NCI-H526 treated with DMSO at 0.1 percent for 48 hours (cell line): ENCODE measurements around the gene AUH.

Experiments used
- DNase-seq: peaks from one replicate; lab custom pipeline; 2025; lab: John Stamatoyannopoulos, UW

AUH gene

DNA sequence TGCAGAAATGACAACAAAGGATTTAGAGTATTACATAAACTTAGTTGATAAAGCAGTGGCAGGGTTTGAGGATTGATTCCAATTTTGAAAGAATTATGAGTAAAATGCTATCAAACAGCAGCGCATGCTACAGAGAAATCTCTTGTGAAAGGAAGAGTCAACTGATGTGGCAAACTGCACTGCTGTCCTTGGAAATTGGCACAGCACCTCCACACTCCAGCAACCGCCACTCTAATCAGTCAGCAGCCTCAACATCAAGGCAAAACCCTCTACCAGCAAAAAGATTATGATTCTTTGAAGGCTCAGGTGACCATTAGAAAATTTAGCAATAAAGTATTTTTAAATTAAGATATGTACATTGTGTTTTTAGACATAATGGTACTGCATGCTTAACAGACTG is 66.4 kb downstream of the AUH start:
- no peak for DNase-seq

DNA sequence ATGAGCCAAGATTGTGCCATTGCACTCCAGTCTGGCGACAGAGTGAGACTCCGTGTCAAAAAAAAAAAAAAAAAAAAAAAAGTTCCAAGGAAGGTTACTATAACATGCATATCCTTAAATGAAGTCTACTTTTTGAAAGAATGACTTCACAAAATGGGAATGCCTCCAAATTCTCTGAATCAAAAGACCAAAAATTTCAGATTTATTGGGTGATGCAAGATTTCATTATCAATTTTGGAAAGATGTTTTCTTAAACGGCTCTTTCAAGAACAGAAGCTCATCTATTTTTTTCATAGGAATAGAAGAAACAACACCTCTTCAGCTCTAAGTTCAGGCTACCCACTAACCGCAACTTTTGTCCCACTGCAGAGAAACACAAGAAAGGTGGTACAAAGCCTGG is 69.9 kb downstream of the AUH start:
- DNase-seq = no peak

- DNase-seq = no peak
These were observed 72.5 kb downstream of the AUH start for GRCh38 chr9:91289244-91289643.

GRCh38 chr9:91285729-91286353 is 75.9 kb downstream of the AUH start:
- no peak for DNase-seq

DNA sequence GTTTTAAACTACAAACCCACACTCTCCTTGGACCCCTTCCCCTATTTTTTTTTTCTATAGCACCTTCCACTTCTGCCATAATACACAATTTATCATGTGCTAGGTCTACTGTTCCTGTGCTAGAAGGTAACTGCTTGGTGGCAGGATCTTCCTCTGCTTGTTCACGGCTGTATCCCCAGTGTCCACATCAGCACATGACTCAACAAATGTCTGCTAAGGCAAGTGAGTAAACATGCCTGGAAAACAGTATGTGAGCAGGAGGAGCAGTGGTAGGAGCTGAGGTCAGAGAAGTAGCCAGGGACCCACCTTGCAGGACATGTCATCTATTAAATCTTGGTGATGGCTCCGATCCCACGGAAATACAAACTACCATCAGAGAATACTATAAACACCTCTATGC is 79.4 kb downstream of the AUH start:
- DNase-seq = no peak

GRCh38 chr9:91279296-91280204 is 82.2 kb downstream of the AUH start:
- DNase-seq = no peak

DNA sequence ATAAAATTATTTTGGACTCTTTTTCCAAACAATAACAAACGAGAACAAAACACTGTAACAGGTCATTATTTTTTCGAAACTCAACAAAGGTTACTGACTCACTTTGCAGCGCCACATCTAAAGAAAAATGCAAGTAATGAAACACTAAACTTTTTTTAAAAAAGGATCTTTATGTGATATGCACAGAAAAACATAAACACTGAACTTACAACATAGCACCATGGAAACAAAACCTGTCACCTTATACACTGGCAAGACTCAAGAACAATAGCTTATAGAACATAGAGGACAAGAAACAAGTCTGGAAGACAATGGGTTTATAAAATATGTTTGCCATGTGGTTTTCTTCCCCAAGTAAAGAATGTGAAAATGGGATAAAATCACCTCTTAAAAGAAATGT is 85.2 kb downstream of the AUH start:
- no peak for DNase-seq

- no peak for DNase-seq
These were observed 86.1 kb downstream of the AUH start for GRCh38 chr9:91275655-91276054.

DNA sequence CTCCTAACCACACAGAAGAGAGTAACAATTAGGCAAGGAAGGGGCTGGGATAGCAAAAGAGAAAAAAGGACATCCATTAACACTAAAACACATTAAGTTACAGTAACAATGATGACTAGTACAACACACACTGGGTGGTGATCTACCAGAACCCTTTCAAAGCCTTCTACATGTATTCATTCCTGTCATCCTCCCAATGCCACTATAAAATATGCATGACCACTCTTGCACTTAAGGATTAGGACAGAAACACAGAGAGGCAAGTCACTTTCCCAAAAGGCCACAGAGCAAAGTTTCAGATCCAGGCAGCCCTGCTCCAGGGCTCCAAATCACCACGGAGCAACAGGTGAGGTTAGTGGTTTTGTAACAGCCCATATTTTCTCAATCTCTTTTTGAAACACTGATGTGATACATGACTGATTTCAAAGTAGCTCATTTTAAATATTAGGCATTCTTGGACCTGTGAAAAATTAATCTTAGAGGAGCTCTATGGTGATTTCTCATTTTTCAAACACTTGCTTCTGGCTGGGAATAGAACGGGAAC is 86.7 kb downstream of the AUH start:
- no peak for DNase-seq

DNA sequence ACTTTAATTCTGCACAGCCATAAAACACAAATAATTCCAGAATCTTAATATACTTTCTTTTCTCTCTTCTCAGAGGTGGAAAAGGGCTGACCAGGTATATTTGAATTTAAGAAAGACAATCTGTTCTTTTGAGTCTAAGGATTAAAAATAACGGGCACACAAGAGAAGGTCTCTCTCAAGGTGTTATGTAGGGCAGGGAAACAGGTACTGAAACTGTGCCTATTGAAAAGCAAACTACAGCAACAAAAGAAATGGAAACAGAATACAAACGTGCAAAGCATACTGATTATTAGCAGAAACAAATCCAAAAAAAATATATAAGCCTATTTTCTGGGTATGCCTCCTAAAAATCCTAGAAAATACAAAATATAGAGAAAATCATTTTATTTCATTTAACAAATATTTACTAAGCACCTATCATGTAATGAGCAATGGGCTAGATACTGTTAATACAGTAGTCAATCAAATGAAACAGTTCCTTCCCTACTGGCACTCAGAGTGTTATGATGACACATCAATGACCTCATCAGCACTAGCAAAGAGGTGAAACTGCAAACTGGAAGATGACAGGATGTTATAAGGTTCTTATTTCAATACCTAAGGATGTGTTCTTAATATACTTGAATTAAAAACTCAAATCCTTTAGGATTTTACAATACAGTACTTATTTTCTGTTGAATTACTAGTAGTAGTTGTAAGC is 87.7 kb downstream of the AUH start:
- no peak for DNase-seq

DNA sequence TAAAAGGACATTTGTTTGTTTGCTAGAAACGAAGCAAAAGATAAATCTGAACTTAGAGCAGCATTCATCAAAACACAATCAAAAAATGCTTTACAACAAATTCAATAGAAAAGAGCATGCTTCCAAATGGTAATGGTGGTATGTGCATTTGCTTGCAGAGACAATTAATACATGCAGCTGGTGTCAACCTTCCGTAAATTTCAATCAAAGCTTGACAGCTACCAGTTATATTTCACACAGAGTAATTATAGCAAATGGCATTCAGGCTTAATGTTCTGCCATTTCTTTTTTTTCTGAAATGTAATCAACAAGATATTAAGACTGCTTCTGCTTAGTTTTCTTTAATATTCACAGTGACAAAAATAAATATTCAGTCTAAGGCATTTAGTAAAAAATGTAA is 90.6 kb downstream of the AUH start:
- DNase-seq = no peak

DNA sequence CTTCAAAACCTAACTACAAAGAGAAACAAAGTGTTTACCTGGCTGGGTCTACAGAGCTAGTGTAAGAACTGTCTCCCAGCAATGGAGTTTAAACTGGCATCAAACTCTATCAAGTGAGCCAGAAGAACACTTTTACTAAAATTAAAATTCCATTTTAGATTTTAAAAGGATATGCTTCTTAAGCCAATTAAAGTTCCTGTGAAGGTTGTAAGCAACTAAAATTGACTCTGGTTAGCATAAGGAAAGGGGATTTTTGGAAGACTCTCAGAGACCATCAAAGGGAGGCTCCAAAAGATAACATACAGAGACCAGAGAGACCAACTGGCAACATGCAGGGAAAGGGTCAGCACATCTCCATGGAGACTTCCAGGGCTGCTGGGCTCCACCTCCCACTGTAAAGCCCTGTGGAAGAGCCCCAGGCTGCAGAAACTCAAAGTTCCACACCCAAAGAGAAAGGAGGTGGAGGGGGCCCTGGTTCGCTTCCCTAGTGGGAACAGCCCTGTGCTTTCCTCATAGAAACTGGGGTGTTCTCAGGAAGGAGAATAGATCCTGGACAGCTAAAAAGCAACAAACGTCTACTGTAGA is 91.7 kb downstream of the AUH start:
- no peak for DNase-seq

DNA sequence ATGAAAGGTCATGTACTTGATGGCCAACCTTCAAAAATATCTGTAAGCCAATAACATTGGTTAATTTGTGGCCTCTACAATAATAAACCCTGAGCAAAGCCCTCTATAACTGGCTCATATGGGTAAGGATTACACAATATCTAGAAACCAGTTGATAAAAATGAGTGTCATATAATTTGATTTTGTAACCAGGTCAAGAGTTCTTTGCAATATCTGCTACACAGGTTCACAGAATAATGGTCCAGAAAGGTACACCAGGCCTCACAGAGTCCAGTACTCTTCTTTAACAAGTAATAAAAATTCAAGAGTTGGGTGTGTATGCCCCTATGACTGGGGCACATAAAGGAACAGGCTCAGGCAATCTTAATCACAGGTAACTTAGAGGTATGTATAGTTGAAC is 95.3 kb downstream of the AUH start:
- DNase-seq = no peak

GRCh38 chr9:91265514-91265913 is 96.2 kb downstream of the AUH start:
- DNase-seq = no peak

- no peak for DNase-seq
These were observed 100.3 kb downstream of the AUH start for GRCh38 chr9:91261417-91261816.

- DNase-seq = no peak
These were observed 102.6 kb downstream of the AUH start for GRCh38 chr9:91259162-91259561.

DNA sequence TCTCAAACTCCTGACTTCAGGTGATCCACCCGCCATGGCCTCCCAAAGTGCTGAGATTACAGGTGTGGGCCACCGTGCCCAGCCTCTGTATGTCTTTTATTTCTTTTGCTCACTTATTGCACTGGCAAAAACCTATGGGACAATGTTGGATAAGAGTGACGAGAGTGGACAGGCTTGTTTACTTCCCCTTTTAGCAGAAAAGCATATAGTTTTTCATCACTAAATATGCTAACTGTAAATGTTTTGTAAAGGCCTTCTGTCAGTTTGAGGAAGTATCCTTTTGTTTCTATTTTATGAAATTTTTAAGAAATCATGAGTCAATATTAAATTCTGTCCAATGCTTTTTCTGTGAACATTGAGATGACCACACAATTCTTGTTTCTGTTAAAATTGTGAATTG is 103.3 kb downstream of the AUH start:
- no peak for DNase-seq

DNA sequence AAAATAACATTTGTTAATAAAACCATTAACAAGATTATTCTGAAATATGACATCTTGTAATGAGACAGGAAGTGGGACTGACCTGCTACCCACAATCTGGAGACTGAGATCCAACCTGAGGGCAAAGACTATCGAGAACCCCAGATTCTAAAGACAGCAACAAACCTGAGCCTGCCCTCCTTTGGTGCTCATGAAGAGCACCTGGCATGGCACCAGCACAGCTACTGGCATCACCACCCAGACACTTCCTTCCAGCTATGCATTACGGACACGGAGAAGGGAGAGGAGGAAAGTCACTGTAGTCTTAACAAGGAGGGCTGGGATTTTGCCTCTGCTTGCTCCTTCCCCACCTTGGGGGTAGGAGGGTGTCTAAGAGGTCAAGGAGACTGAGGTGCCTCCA is 105.5 kb downstream of the AUH start:
- no peak for DNase-seq

GRCh38 chr9:91255327-91255726 is 106.4 kb downstream of the AUH start:
- no peak for DNase-seq

DNA sequence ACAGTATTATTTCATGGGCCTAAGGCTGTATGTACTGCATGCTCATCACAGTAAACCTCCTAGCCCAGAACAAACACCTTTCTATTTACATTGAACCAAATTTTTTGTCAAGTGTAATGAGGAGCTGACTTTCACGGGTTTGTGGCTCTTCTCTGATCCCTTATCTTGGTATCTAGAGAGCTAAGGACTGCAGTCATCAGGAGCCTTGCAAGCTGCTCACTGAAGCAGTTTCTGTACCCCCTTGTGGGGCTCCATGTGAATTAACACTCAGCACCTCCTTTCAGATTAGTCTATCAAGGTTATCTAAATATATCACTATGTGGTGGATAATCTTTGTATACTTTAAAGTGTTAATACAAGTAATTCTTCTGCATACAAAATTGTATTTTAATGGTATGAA is 108.2 kb downstream of the AUH start:
- no peak for DNase-seq

DNA sequence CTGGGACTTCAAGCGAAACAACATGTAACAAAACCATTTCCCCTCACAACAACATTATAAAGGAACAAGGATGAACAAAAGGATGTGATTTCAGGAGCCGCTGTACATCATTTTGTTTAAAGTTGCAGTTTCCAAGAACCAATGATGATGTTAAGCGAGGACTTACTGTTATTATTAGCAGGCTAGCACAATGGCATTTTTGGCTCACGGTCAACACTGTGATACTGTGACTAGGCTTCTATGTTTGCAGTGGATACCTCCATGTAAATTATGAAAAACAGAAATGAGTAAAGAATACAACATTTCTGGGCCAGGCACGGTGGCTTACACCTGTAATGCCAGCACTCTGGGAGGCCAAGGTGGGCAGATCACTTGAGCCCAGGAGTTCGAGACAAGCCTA is 113.0 kb downstream of the AUH start:
- DNase-seq = no peak

DNA sequence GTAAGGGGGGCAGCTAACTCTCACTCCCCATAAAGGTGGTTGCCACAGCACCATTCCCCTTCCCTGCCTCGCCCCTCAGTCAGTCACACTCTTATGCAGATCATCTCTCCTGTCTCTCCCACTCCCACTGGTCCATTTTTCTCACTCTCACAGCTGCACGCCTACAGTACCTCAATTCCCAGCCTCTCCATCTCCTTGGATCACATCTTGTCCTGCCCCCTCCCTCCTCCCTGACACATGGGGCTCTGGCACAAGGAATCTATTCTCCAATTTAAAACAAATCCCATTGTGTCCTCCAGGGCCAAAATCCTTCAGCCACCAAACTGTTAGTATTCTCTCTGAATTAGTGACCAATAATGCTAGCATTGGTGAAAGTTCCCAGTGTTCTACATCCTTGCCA is 114.4 kb downstream of the AUH start:
- DNase-seq = no peak
